Hepatocyte (in vitro differentiated cells): ENCODE data around the gene SRP68. TPM values are rescaled to one million over a fixed set of nuclear protein-coding genes. Genes with fewer than 3 reads are reported as not detected.
"Not testable (repeated sequence)": the region's sequence is repeated elsewhere in the genome, so short reads cannot be mapped to it uniquely, and the experiment has no call there.

Source experiments
- DNase-seq: peaks from one replicate; pipeline ENCODE4 v3.0.0-alpha.2; 2016; ENCODE audit warnings: low spot score
- H2AFZ ChIP-seq: fragments of 200-600 bp; sonication (generic); 2 replicates; pipeline ENCODE4 v1.6.0; 2016; ENCODE audit warnings: antibody characterized with exemption, mild to moderate bottlenecking
- H3K27ac ChIP-seq: fragments of 200-600 bp; sonication (generic); 2 replicates; pipeline ENCODE4 v1.5.1; 2016; ENCODE audit warnings: mild to moderate bottlenecking
- H3K27me3 ChIP-seq: fragments of 200-600 bp; sonication (generic); 2 replicates; pipeline ENCODE4 v1.6.1; 2016
- H3K36me3 ChIP-seq: fragments of 200-600 bp; sonication (generic); replicated peaks from 2 replicates; pipeline ENCODE4 v1.5.1; 2016; ENCODE audit warnings: low read depth; ENCODE audit not compliant: insufficient read depth
- H3K4me1 ChIP-seq: fragments of 200-600 bp; sonication (generic); 2 replicates; pipeline ENCODE4 v1.5.1; 2016; ENCODE audit warnings: mild to moderate bottlenecking, moderate library complexity; ENCODE audit not compliant: insufficient read depth
- H3K4me2 ChIP-seq: fragments of 200-600 bp; sonication (generic); 2 replicates; pipeline ENCODE4 v1.6.0; 2016
- H3K4me3 ChIP-seq: fragments of 200-600 bp; sonication (generic); 2 replicates; pipeline ENCODE4 v1.5.1; 2016; ENCODE audit warnings: mild to moderate bottlenecking
- H3K79me2 ChIP-seq: fragments of 200-600 bp; sonication (generic); 2 replicates; pipeline ENCODE4 v1.6.0; 2017; ENCODE audit warnings: mild to moderate bottlenecking
- H3K9me2 ChIP-seq: fragments of 200-600 bp; sonication (generic); replicated peaks from 2 replicates; pipeline ENCODE4 v1.6.0; 2017; ENCODE audit warnings: mild to moderate bottlenecking; ENCODE audit not compliant: insufficient read depth
- H3K9me3 ChIP-seq: fragments of 200-600 bp; sonication (generic); 2 replicates; pipeline ENCODE4 v1.5.1; 2016; ENCODE audit warnings: low read depth, mild to moderate bottlenecking
- H4K20me1 ChIP-seq: fragments of 200-600 bp; sonication (generic); 2 replicates; pipeline ENCODE4 v1.6.0; 2016; ENCODE audit warnings: mild to moderate bottlenecking; ENCODE audit not compliant: insufficient read depth, poor library complexity, severe bottlenecking
- EZH2 ChIP-seq: fragments of 200-600 bp; sonication (generic); IDR thresholded peaks from 2 replicates; pipeline ENCODE4 v1.6.1; 2016; ENCODE audit warnings: antibody characterized with exemption, mild to moderate bottlenecking, borderline replicate concordance
- EZH2phosphoT487 ChIP-seq: fragments of 200-600 bp; sonication (generic); IDR thresholded peaks from one replicate; pipeline ENCODE4 v1.6.1; 2018; ENCODE audit warnings: antibody characterized with exemption, mild to moderate bottlenecking, low read depth, moderate library complexity; ENCODE audit not compliant: unreplicated experiment, severe bottlenecking
- WGBS: methylation state at CpG from one replicate; pipeline ENCODE4 v1.1.6; 2016; ENCODE audit warnings: low lambda C conversion rate; ENCODE audit errors: missing lambda C conversion rate; 5-methylcytosine and 5-hydroxymethylcytosine counted together
- polyA plus RNA-seq: library from polyadenylated mRNA; unstranded; fragments of >200 nt; fragmentation: Nextera tagmentation; extraction: Ambion mirVana; gene quantifications from 2 replicates; pipeline ENCODE4 v1.2.1, GENCODE V29; 2016
- total RNA-seq: library from RNA; depleted of rRNA; stranded (reverse); fragments of >200 nt; gene quantifications from 2 replicates; pipeline ENCODE4 v1.2.3, GENCODE V29; 2014
- TF ChIP-seq, protein P1 (sequence below): fragments of 200-600 bp; sonication (generic); IDR thresholded peaks from 2 replicates; pipeline ENCODE4 v1.5.1; 2016; ENCODE audit warnings: antibody characterized with exemption, mild to moderate bottlenecking; ENCODE audit not compliant: poor library complexity

The SRP68 gene
- total and polyA plus RNA-seq, 2 experiments from 2014 or later: 41.2 to 70.1 TPM

DNA sequence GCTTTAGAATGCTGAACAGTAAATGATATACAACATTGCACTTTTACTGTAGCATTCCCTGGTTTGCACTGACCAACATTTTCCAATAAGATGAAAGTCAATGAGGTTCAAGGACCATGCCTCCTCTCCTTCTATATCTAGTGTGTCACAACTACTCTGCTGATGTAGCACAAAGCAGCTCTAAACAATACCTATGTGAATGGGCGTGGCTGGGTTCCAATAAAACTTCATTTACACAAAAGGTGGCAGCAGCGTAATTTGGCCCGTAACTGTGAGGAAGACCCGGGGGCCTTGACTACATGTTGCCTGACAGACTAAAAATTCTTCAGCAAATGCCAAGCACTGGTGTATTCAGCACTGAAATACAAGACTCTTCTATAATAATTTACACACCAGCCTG is 6.5 kb downstream of the SRP68 start:
- Histone ChIP-seq H3K9me3 (no peaks in the 10 kb centered on the region), H3K9me2 (no peaks in the 10 kb centered on the region), H3K4me3 (no peak overlapping the region), H2AFZ (no peak overlapping the region), H3K4me1 (peaks cover 4% of the 10 kb centered on the region), H3K4me2 (no peak overlapping the region), H3K27me3 (no peaks in the 10 kb centered on the region), H3K27ac (no peak overlapping the region), H3K36me3 (no peaks in the 10 kb centered on the region), H4K20me1 (peaks cover 11% of the 10 kb centered on the region), H3K79me2 (peaks cover 35% of the 10 kb centered on the region)
- WGBS: 91% methylated on average over 4 of the region's 4 CpGs
- TF ChIP-seq EZH2: no peak
- TF ChIP-seq EZH2phosphoT487: no peak
- TF ChIP-seq, protein P1, sequence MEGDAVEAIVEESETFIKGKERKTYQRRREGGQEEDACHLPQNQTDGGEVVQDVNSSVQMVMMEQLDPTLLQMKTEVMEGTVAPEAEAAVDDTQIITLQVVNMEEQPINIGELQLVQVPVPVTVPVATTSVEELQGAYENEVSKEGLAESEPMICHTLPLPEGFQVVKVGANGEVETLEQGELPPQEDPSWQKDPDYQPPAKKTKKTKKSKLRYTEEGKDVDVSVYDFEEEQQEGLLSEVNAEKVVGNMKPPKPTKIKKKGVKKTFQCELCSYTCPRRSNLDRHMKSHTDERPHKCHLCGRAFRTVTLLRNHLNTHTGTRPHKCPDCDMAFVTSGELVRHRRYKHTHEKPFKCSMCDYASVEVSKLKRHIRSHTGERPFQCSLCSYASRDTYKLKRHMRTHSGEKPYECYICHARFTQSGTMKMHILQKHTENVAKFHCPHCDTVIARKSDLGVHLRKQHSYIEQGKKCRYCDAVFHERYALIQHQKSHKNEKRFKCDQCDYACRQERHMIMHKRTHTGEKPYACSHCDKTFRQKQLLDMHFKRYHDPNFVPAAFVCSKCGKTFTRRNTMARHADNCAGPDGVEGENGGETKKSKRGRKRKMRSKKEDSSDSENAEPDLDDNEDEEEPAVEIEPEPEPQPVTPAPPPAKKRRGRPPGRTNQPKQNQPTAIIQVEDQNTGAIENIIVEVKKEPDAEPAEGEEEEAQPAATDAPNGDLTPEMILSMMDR: no peak
- DNase-seq: no peak

DNA sequence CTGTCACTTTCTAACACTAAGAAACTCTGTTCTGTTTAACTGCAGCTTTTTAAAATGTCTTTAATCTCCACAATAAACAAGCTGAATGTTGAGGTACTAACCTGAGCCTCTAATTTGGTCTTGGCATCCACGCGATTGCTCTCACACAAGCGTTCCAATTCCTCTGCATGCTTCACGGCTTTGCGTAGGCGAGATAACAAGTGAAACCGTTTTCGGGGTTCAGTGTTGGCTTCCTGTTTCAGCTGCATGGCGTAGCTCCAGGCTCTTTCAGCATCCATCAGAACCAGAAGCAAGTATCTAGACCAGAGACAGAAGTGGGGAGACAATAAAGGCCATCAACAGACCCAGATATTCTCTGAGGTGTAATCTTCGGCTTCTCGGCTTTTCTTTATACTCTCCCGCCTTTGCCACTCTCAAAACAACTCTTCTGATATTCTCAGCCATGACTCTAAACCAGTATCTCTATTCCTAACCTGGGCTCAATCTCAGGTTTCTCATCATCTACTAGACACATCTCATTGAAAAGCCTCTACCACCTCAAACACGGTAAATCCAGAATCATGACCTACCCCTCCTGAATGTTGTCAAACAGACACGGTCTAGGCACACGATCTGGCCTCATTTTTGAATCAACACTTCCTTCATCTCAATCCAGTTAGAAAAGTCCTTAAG is 8.3 kb downstream of the SRP68 start:
- Histone ChIP-seq H3K36me3 (peaks cover 3% of the 10 kb centered on the region), H4K20me1 (peaks cover 11% of the 10 kb centered on the region), H2AFZ (no peak overlapping the region), H3K9me3 (no peaks in the 10 kb centered on the region), H3K27ac (no peak overlapping the region), H3K4me3 (no peak overlapping the region), H3K79me2 (peaks cover 18% of the 10 kb centered on the region), H3K4me2 (no peak overlapping the region), H3K4me1 (no peaks in the 10 kb centered on the region), H3K9me2 (no peaks in the 10 kb centered on the region), H3K27me3 (no peaks in the 10 kb centered on the region)
- TF ChIP-seq, protein P1: no peak
- TF ChIP-seq EZH2 (no peak), EZH2phosphoT487 (no peak)
- DNase-seq: no peak
- WGBS: 96% methylated on average over 15 of the region's 15 CpGs

DNA sequence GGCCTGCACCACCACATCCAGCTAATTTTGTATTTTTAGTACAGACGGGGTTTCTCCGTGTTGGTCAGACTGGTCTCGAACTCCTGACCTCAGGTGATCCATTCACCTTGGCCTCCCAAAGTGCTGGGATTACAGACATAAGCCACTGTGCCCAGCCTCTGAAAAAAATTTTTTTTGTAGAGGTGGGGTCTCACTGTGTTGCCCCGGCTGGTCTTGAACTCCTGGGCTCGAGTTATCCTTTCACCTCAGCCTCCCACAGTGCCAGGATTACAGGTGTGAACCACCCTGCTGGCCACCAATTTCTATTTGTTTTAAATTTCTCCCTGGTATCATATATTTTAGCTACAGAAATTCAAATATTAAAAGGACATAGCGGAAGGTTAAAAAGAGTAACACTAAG is 14.1 kb downstream of the SRP68 start:
- WGBS: 80% methylated on average over 6 of the region's 6 CpGs
- not testable (repeated sequence) for H3K79me2 ChIP-seq, H4K20me1 ChIP-seq, H3K27me3 ChIP-seq, H3K9me3 ChIP-seq, H3K4me3 ChIP-seq, H2AFZ ChIP-seq, H3K4me2 ChIP-seq, H3K9me2 ChIP-seq, H3K27ac ChIP-seq, DNase-seq, H3K4me1 ChIP-seq, H3K36me3 ChIP-seq

DNA sequence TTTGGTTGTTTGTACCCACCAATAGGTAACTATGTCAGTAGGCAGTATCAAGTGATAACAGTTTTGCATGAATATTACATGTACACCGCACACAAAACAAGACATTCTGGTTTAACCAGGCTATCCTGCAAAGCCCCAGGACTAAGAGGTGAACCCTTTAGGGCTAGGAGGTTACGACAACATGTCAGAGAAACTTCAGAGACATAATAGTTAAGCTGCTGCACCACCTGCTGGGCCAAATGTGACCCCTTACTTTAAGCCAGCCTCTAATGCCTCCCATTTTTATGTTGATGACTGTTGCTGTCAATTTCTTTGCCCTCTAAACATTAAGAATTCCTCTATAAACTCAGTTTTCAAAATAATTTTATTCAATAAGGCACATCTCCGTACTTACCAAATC is 15.4 kb downstream of the SRP68 start:
- Histone ChIP-seq H3K27me3 (no peaks in the 10 kb centered on the region), H3K4me2 (no peak overlapping the region), H2AFZ (no peak overlapping the region), H4K20me1 (no peaks in the 10 kb centered on the region), H3K79me2 (peaks cover 11% of the 10 kb centered on the region), H3K27ac (no peak overlapping the region), H3K9me2 (no peaks in the 10 kb centered on the region), H3K9me3 (no peaks in the 10 kb centered on the region), H3K4me1 (no peaks in the 10 kb centered on the region), H3K36me3 (peaks cover 3% of the 10 kb centered on the region), H3K4me3 (no peak overlapping the region)
- TF ChIP-seq EZH2 (no peak), EZH2phosphoT487 (no peak)
- TF ChIP-seq, protein P1: peak; percentile 9
- WGBS: 91% methylated on average over 3 of the region's 3 CpGs
- no peak for DNase-seq
